Kasumi-1 (cell line): ENCODE results near the gene AFF4.

Experiments
- DNase-seq, 2 experiments: peaks; one replicate each; lab custom pipeline; 2025; lab: John Stamatoyannopoulos, UW

Gene AFF4

GRCh38 chr5:132827943-132828673 is 135.3 kb downstream of the AFF4 start:
- DNase-seq = no peak

GRCh38 chr5:132826424-132827082 is 136.9 kb downstream of the AFF4 start:
- no peak for DNase-seq

GRCh38 chr5:132825834-132826391 is 137.5 kb downstream of the AFF4 start:
- no peak for DNase-seq
